HCT116 (cell line): Measurements from ENCODE around the gene PRAF2. TPM values are rescaled to one million over a fixed set of nuclear protein-coding genes. Genes with fewer than 3 reads are reported as not detected.
A peak's percentile ranks its signal among the peaks of the same experiment; 100 is the strongest.

Experiments used
- ATAC-seq: fragments of 200-7000 bp; cut with Tn5 transposase; 2 replicates; pipeline ENCODE4 v1.9.1; 2020; ENCODE audit warnings: mild to moderate bottlenecking, moderate library complexity
- BruUV-seq: library from RNA; stranded (reverse); fragments of 400-500 nt; replicated peaks from 2 replicates; lab custom pipeline; 2021; lab: Mats Ljungman, UMichigan
- CTCF ChIA-PET: fragments of 300-600 bp; sonication (Branson Sonifier 250); formaldehyde crosslinking; loops from one replicate; lab custom pipeline; 2021; ENCODE audit warnings: antibody characterized with exemption; lab: Charles Lee
- POLR2A ChIA-PET: fragments of 300-600, 350-600 bp; sonication (Branson Sonifier 250); formaldehyde crosslinking; loops from one replicate; lab custom pipeline; 2021; ENCODE audit warnings: antibody characterized with exemption; lab: Charles Lee
- RAD21 ChIA-PET, 2 experiments: fragments of 300-600 bp; sonication (Branson Sonifier 250); formaldehyde crosslinking; loops; one replicate each; lab custom pipeline; 2023; ENCODE audit warnings: low total read pairs in 2 of 2; ENCODE audit not compliant: uncharacterized antibody in 2 of 2, unreplicated experiment in 2 of 2, low non-redundant PET in 1 of 2; lab: Charles Lee
- DNase-seq: peaks from one replicate; pipeline ENCODE4 v3.0.0-alpha.2; 2010; ENCODE audit warnings: low read depth, low spot score
- H2AFZ ChIP-seq: fragments of 200-600 bp; shearing (Covaris generic), sonication (generic); 2 replicates; pipeline ENCODE4 v1.6.1; 2017; ENCODE audit warnings: low read depth, mixed run types, mixed read lengths, antibody characterized with exemption, low read length; ENCODE audit not compliant: poor library complexity, severe bottlenecking
- H3K27ac ChIP-seq: 2 replicates; pipeline ENCODE4 v1.5.1; 2012; ENCODE audit warnings: low read depth, low read length
- H3K27me3 ChIP-seq: fragments of 200-600 bp; sonication (generic); 2 replicates; pipeline ENCODE4 v1.6.1; 2016; ENCODE audit warnings: mixed run types, low read length, mixed read lengths; ENCODE audit not compliant: insufficient read depth
- H3K36me3 ChIP-seq, 2 experiments: fragments of 200-500 bp in 1 of 2; fragments of 200-600 bp in 1 of 2; sonication (Bioruptor generic) in 1 of 2; sonication (generic) in 1 of 2; 2 replicates each; pipeline versions ENCODE4 v1.5.1 to v1.6.1; 2014 to 2016; ENCODE audit warnings: low read length in 2 of 2, inconsistent platforms in 1 of 2, mixed read lengths in 1 of 2, mixed run types in 1 of 2; ENCODE audit not compliant: insufficient read depth in 2 of 2, control insufficient read depth in 1 of 2
- H3K4me1 ChIP-seq, 2 experiments: fragments of 200-600 bp in 1 of 2; sonication (generic) in 1 of 2; 2 replicates each; pipeline versions ENCODE4 v1.5.1 to v1.6.1; 2012 to 2017; ENCODE audit warnings: low read length in 2 of 2, inconsistent platforms in 1 of 2, mild to moderate bottlenecking in 1 of 2, mixed read lengths in 1 of 2, mixed run types in 1 of 2, moderate library complexity in 1 of 2; ENCODE audit not compliant: insufficient read depth in 2 of 2, control insufficient read depth in 1 of 2
- H3K4me2 ChIP-seq: fragments of 200-600 bp; sonication (generic); 2 replicates; pipeline ENCODE4 v1.6.1; 2017; ENCODE audit warnings: mixed run types, low read length, mixed read lengths
- H3K4me3 ChIP-seq, 2 experiments: fragments of 200-600 bp in 1 of 2; sonication (generic) in 1 of 2; replicated peaks in 1 of 2; 2 replicates each; pipeline ENCODE4 v1.5.1; 2011 to 2016; ENCODE audit warnings: low read length in 2 of 2, control low read depth in 1 of 2, low read depth in 1 of 2, mild to moderate bottlenecking in 1 of 2, mixed read lengths in 1 of 2, mixed run types in 1 of 2
- H3K79me2 ChIP-seq: fragments of 200-600 bp; sonication (generic); 2 replicates; pipeline ENCODE4 v1.6.1; 2017; ENCODE audit warnings: mild to moderate bottlenecking, mixed run types, low read length, moderate library complexity, mixed read lengths; ENCODE audit not compliant: insufficient read depth
- H3K9ac ChIP-seq: fragments of 200-600 bp; sonication (generic); 2 replicates; pipeline ENCODE4 v1.6.1; 2016; ENCODE audit warnings: low read length, mixed read lengths
- H3K9me2 ChIP-seq: fragments of 200-600 bp; sonication (generic), shearing (Covaris generic); 2 replicates; pipeline ENCODE4 v1.6.1; 2017; ENCODE audit warnings: mixed run types, mild to moderate bottlenecking, moderate library complexity; ENCODE audit not compliant: insufficient read depth
- H3K9me3 ChIP-seq, 2 experiments: fragments of 200-500 bp in 1 of 2; fragments of 200-600 bp in 1 of 2; sonication (Bioruptor generic) in 1 of 2; sonication (generic) in 1 of 2; 2 replicates each; pipeline ENCODE4 v1.6.1; 2014 to 2017; ENCODE audit warnings: low read length in 2 of 2, mixed read lengths in 2 of 2, inconsistent platforms in 1 of 2, low read depth in 1 of 2, mild to moderate bottlenecking in 1 of 2, mixed run types in 1 of 2, moderate library complexity in 1 of 2; ENCODE audit not compliant: control insufficient read depth in 1 of 2, insufficient read depth in 1 of 2
- H4K20me1 ChIP-seq: fragments of 200-600 bp; sonication (generic), shearing (Covaris generic); 2 replicates; pipeline ENCODE4 v1.6.1; 2017; ENCODE audit warnings: mixed run types, mild to moderate bottlenecking, moderate library complexity; ENCODE audit not compliant: insufficient read depth
- CBX3 ChIP-seq: IDR thresholded peaks from 2 replicates; pipeline ENCODE4 v1.6.1; 2012; ENCODE audit warnings: low read depth
- EZH2phosphoT487 ChIP-seq: fragments of 200-600 bp; IDR thresholded peaks from 2 replicates; pipeline ENCODE4 v1.6.1; 2018; ENCODE audit warnings: antibody characterized with exemption, borderline replicate concordance
- POLR2A ChIP-seq: IDR thresholded peaks from 2 replicates; pipeline ENCODE4 v1.7.0; 2011; ENCODE audit warnings: borderline replicate concordance; ENCODE audit not compliant: insufficient read depth, insufficient read length; ENCODE audit errors: extremely low read depth
- SRF ChIP-seq: IDR thresholded peaks from 2 replicates; pipeline ENCODE4 v1.6.1; 2012; ENCODE audit warnings: low read depth
- TCF7L2 ChIP-seq: IDR thresholded peaks from 2 replicates; pipeline ENCODE4 v1.7.0; 2011; ENCODE audit warnings: borderline replicate concordance, inconsistent platforms; ENCODE audit not compliant: insufficient read depth, insufficient read length; ENCODE audit errors: extremely low read depth
- intact Hi-C: fragments of 100-400 bp; cut with micrococcal nuclease; formaldehyde crosslinking; loops from 2 replicates; pipeline ENCODE4 v1.10.0; 2022
- total RNA-seq: library from RNA; stranded (reverse); gene quantifications from one replicate; pipeline ENCODE4 v1.2.1, GENCODE V29; 2021; ENCODE audit not compliant: unreplicated experiment
- TF ChIP-seq, protein P1 (sequence below): IDR thresholded peaks from 2 replicates; pipeline ENCODE4 v1.6.1; 2012
- TF ChIP-seq, protein P2 (sequence below), 3 experiments: fragments of 200-600 bp in 1 of 3; sonication (generic) in 1 of 3; IDR thresholded peaks in 2 of 3; conservative IDR thresholded peaks in 1 of 3; 2 replicates each; pipeline ENCODE4 v1.5.1; 2012 to 2017; ENCODE audit warnings: low read depth in 2 of 3, low read length in 2 of 3, antibody characterized with exemption in 1 of 3, borderline replicate concordance in 1 of 3, control low read depth in 1 of 3, mild to moderate bottlenecking in 1 of 3, mixed read lengths in 1 of 3, mixed run types in 1 of 3, moderate library complexity in 1 of 3; ENCODE audit not compliant: insufficient read depth in 1 of 3

PRAF2 gene
- total RNA-seq, 1 experiment from 2014 or later, result 18.8 TPM

DNA sequence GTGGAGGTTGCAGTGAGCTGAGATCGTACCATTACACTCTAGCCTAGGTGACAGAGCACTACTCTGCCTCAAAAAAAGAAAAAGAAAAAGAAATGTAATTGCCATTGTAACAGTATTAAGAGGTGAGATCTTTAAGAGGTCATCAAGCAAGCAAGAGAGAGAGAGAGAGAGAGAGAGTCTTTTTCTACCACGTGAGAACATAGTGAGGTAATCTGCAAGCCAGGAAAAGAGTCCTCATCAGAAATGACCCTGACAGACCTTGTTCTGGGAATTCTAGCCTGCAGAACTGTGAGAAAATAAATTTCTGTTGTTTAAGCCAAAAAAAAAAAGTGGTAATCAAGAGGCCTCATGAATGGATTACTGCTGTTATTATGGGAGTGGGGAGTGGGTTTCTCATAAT is 34.8 kb upstream of the PRAF2 start (continued):
- TF ChIP-seq CBX3, result no peak
- no peak for TF ChIP-seq EZH2phosphoT487
- no peak for TF ChIP-seq SRF
- TF ChIP-seq, protein P1, sequence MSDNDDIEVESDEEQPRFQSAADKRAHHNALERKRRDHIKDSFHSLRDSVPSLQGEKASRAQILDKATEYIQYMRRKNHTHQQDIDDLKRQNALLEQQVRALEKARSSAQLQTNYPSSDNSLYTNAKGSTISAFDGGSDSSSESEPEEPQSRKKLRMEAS, result no peak
- TF ChIP-seq, all 23 proteins: peak for 0

DNA sequence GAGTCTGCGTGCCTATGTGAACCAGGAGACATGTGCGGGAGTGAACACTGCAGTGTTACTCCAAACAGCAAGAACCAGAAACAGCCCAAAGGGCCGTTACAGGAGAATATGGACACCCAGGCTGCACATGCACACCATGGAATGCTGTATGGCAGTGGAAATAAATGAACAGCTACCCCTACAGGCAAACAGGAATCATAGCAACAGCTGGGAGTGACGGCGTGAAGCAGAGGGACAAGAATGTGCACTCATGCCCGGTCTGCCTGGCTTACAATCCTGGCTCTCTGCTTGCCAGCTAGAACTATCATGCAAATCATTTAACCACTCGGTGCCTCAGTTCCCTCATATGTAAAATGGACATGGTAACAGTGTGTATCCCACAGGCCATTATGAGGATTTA is 33.1 kb upstream of the PRAF2 start:
- intact Hi-C loops, result no loop called here
- CTCF ChIA-PET, result interaction anchor here (0.7 kb wide), 1 partner anchor 83 kb away, joined by 3 read pairs; no protein-coding TSS in a partner anchor

More for the DNA sequence above, 33.1 kb upstream of the PRAF2 start:
- Histone ChIP-seq H3K9me3 (no peaks in the 10 kb centered on the region), H4K20me1 (no peaks in the 10 kb centered on the region), H3K9me2 (no peaks in the 10 kb centered on the region), H3K36me3 (no peaks in the 10 kb centered on the region; a peak in 1 of 4 replicates), H3K4me2 (no peak overlapping the region), H3K4me1 (peaks cover 0 to 1% of the 10 kb centered on the region in 2 experiments; a peak in 1 of 4 replicates), H3K9ac (no peak overlapping the region), H3K4me3 (no peak overlapping the region), H3K27ac (no peak overlapping the region), H3K79me2 (no peaks in the 10 kb centered on the region), H3K27me3 (no peaks in the 10 kb centered on the region), H2AFZ (no peak overlapping the region)
- ChIA-PET POLR2A (no interaction called here), RAD21 (no interaction called here)
- TF ChIP-seq POLR2A (no peak), TCF7L2 (no peak), SRF (no peak)
- TF ChIP-seq, protein P2, sequence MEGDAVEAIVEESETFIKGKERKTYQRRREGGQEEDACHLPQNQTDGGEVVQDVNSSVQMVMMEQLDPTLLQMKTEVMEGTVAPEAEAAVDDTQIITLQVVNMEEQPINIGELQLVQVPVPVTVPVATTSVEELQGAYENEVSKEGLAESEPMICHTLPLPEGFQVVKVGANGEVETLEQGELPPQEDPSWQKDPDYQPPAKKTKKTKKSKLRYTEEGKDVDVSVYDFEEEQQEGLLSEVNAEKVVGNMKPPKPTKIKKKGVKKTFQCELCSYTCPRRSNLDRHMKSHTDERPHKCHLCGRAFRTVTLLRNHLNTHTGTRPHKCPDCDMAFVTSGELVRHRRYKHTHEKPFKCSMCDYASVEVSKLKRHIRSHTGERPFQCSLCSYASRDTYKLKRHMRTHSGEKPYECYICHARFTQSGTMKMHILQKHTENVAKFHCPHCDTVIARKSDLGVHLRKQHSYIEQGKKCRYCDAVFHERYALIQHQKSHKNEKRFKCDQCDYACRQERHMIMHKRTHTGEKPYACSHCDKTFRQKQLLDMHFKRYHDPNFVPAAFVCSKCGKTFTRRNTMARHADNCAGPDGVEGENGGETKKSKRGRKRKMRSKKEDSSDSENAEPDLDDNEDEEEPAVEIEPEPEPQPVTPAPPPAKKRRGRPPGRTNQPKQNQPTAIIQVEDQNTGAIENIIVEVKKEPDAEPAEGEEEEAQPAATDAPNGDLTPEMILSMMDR (IDR thresholded peaks at IDR 0.05 in 2 of 3, conservative IDR thresholded peaks at IDR 0.05 in 1 of 3; ENCODE audit: borderline replicate concordance in 1 of 3, insufficient read depth in 1 of 3, low read depth in 2 of 3, low read length in 2 of 3), result peak in 2 of 3 experiments; percentile 44 to 60; a peak in 4 of 6 replicates
- BruUV-seq, result no TSS peak
- ATAC-seq (peak; percentile 91), DNase-seq (no peak)
